KMS-11 (cell line): ENCODE data around the gene DST.

Experiments used
- H2AFZ ChIP-seq: fragments of 200-600 bp; sonication (generic); 2 replicates; pipeline ENCODE4 v1.6.1; 2016; ENCODE audit warnings: antibody characterized with exemption, mixed run types, low read depth
- H3K27ac ChIP-seq: fragments of 200-600 bp; sonication (generic); 2 replicates; pipeline ENCODE4 v1.6.1; 2016; ENCODE audit warnings: mild to moderate bottlenecking, mixed run types
- H3K27me3 ChIP-seq: fragments of 200-600 bp; sonication (generic); 2 replicates; pipeline ENCODE4 v1.6.1; 2017; ENCODE audit warnings: mild to moderate bottlenecking, low read depth, mixed run types, moderate library complexity; ENCODE audit not compliant: insufficient read depth
- H3K36me3 ChIP-seq: fragments of 200-600 bp; sonication (generic); 2 replicates; pipeline ENCODE4 v1.6.1; 2017; ENCODE audit warnings: mild to moderate bottlenecking, mixed run types; ENCODE audit not compliant: insufficient read depth
- H3K4me1 ChIP-seq: fragments of 200-600 bp; sonication (generic); 2 replicates; pipeline ENCODE4 v1.6.1; 2016; ENCODE audit warnings: mild to moderate bottlenecking, low read depth, mixed run types; ENCODE audit not compliant: poor library complexity, severe bottlenecking
- H3K4me2 ChIP-seq: fragments of 200-600 bp; sonication (generic); 2 replicates; pipeline ENCODE4 v1.7.0; 2016; ENCODE audit warnings: mild to moderate bottlenecking, mixed run types
- H3K4me3 ChIP-seq: fragments of 200-600 bp; sonication (generic); IDR thresholded peaks from 2 replicates; pipeline ENCODE4 v1.6.1; 2017; ENCODE audit warnings: low read depth, low read length, mixed read lengths; ENCODE audit not compliant: insufficient read depth
- H3K79me2 ChIP-seq: fragments of 200-600 bp; sonication (generic); 2 replicates; pipeline ENCODE4 v1.6.1; 2016; ENCODE audit warnings: low read depth, mixed run types; ENCODE audit not compliant: insufficient read depth
- H3K9ac ChIP-seq: fragments of 200-600 bp; sonication (generic); 2 replicates; pipeline ENCODE4 v1.6.1; 2016; ENCODE audit warnings: mild to moderate bottlenecking, mixed run types
- H4K20me1 ChIP-seq: fragments of 200-600 bp; sonication (generic); 2 replicates; pipeline ENCODE4 v1.6.1; 2016; ENCODE audit warnings: mild to moderate bottlenecking, mixed run types; ENCODE audit not compliant: insufficient read depth
- CTCF ChIP-seq: fragments of 200-600 bp; sonication (generic); conservative IDR thresholded peaks from 2 replicates; pipeline ENCODE4 v1.6.1; 2017; ENCODE audit warnings: low read depth, mild to moderate bottlenecking, antibody characterized with exemption, low read length, moderate library complexity, mixed read lengths

DST gene

GRCh38 chr6:56520218-56520617, 122.5 kb downstream of the DST start:
- no peak overlapping the region for H3K4me2 ChIP-seq
- H3K79me2 ChIP-seq = 0 out of 2 replicates have a peak, but pooled peaks cover 8% of the 10 kb centered on the region
- peaks cover 4% of the 10 kb centered on the region; the same call in 1 of the 2 replicates for H3K36me3 ChIP-seq
- no peaks in the 10 kb centered on the region for H3K27me3 ChIP-seq
- H3K9ac ChIP-seq = no peak overlapping the region
- TF ChIP-seq CTCF = no peak
- H3K4me3 ChIP-seq = no peak overlapping the region
- no peak overlapping the region for H2AFZ ChIP-seq
- no peak overlapping the region for H3K27ac ChIP-seq
- no peaks in the 10 kb centered on the region for H4K20me1 ChIP-seq
- no peaks in the 10 kb centered on the region for H3K4me1 ChIP-seq

- Histone ChIP-seq H3K79me2 (0 out of 2 replicates have a peak, but pooled peaks cover 8% of the 10 kb centered on the region), H3K4me3 (no peak overlapping the region), H3K27ac (no peak overlapping the region), H3K36me3 (peaks cover 4% of the 10 kb centered on the region; the same call in 1 of the 2 replicates), H3K4me1 (no peaks in the 10 kb centered on the region), H2AFZ (no peak overlapping the region), H4K20me1 (no peaks in the 10 kb centered on the region), H3K4me2 (no peak overlapping the region), H3K9ac (no peak overlapping the region), H3K27me3 (no peaks in the 10 kb centered on the region)
- no peak for TF ChIP-seq CTCF
These were observed 123.5 kb downstream of the DST start for GRCh38 chr6:56518995-56519767.

- 0 out of 2 replicates have a peak, but pooled peaks cover 4% of the 10 kb centered on the region for H3K79me2 ChIP-seq
- no peak overlapping the region for H3K9ac ChIP-seq
- H3K27me3 ChIP-seq = no peaks in the 10 kb centered on the region
These were observed 125.4 kb downstream of the DST start for GRCh38 chr6:56517155-56517745.

GRCh38 chr6:56516003-56516402, 126.7 kb downstream of the DST start:
- H4K20me1 ChIP-seq = no peaks in the 10 kb centered on the region
- 0 out of 2 replicates have a peak, but pooled peaks cover 4% of the 10 kb centered on the region for H3K79me2 ChIP-seq
- H3K36me3 ChIP-seq = peaks cover 9% of the 10 kb centered on the region; the same call in 1 of the 2 replicates
- H3K4me3 ChIP-seq = no peak overlapping the region
- H3K9ac ChIP-seq = no peak overlapping the region
- H3K27me3 ChIP-seq = no peaks in the 10 kb centered on the region
- no peak for TF ChIP-seq CTCF
- no peak overlapping the region for H3K4me2 ChIP-seq
- H2AFZ ChIP-seq = no peak overlapping the region
- no peaks in the 10 kb centered on the region for H3K4me1 ChIP-seq
- no peak overlapping the region for H3K27ac ChIP-seq

More at GRCh38 chr6:56517155-56517745, 125.4 kb downstream of the DST start:
- H4K20me1 ChIP-seq = no peaks in the 10 kb centered on the region
- H3K4me2 ChIP-seq = no peak overlapping the region
- TF ChIP-seq CTCF = no peak
- H3K27ac ChIP-seq = no peak overlapping the region
- H3K4me1 ChIP-seq = no peaks in the 10 kb centered on the region
- H3K4me3 ChIP-seq = no peak overlapping the region
- peaks cover 9% of the 10 kb centered on the region; the same call in 1 of the 2 replicates for H3K36me3 ChIP-seq
- H2AFZ ChIP-seq = no peak overlapping the region
